Neural cell (in vitro differentiated cells): ENCODE measurements around the gene CD101. TPM values are rescaled to one million over a fixed set of nuclear protein-coding genes. Genes with fewer than 3 reads are reported as not detected.

Experiments used
- H2AFZ ChIP-seq: fragments of 200-600, 300-800 bp; sonication (generic), shearing (Covaris generic); 2 replicates; pipeline ENCODE4 v1.6.0; 2014; ENCODE audit warnings: low read depth, mild to moderate bottlenecking, antibody characterized with exemption, low read length, moderate library complexity
- H3F3A ChIP-seq: fragments of 200-600 bp; shearing (Covaris generic); 2 replicates; pipeline ENCODE4 v1.6.1; 2016; ENCODE audit warnings: mild to moderate bottlenecking, moderate library complexity, mixed read lengths, antibody characterized with exemption, low read length; ENCODE audit not compliant: insufficient read depth, poor library complexity, severe bottlenecking
- H3K27ac ChIP-seq: fragments of 200-600, 300-800 bp; sonication (generic), shearing (Covaris generic); 2 replicates; pipeline ENCODE4 v1.5.1; 2014; ENCODE audit warnings: mild to moderate bottlenecking, low read length, moderate library complexity
- H3K27me3 ChIP-seq: fragments of 300-800, 200-600 bp; sonication (generic), shearing (Covaris generic); 2 replicates; pipeline ENCODE4 v1.6.0; 2014; ENCODE audit warnings: mild to moderate bottlenecking, low read depth, low read length, moderate library complexity; ENCODE audit not compliant: insufficient read depth
- H3K36me3 ChIP-seq: fragments of 300-800, 200-600 bp; sonication (generic), shearing (Covaris generic); 2 replicates; pipeline ENCODE4 v1.5.1; 2014; ENCODE audit warnings: mild to moderate bottlenecking, antibody characterized with exemption, low read length, moderate library complexity; ENCODE audit not compliant: insufficient read depth
- H3K4me2 ChIP-seq: fragments of 300-800, 200-600 bp; sonication (generic), shearing (Covaris generic); 2 replicates; pipeline ENCODE4 v1.6.0; 2014; ENCODE audit warnings: mild to moderate bottlenecking, low read length
- H3K4me3 ChIP-seq: fragments of 300-800, 200-600 bp; sonication (generic), shearing (Covaris generic); 2 replicates; pipeline ENCODE4 v1.5.1; 2014; ENCODE audit warnings: mild to moderate bottlenecking, low read length, moderate library complexity
- H3K79me2 ChIP-seq: fragments of 200-600 bp; shearing (Covaris generic); replicated peaks from 2 replicates; pipeline ENCODE4 v1.6.0; 2014; ENCODE audit warnings: mild to moderate bottlenecking, low read length, moderate library complexity; ENCODE audit not compliant: insufficient read depth
- H3K9ac ChIP-seq: fragments of 300-800, 200-600 bp; sonication (generic), shearing (Covaris generic); 2 replicates; pipeline ENCODE4 v1.6.1; 2016; ENCODE audit warnings: mild to moderate bottlenecking, low read length, mixed read lengths
- H3K9me2 ChIP-seq: fragments of 200-600 bp; shearing (Covaris generic); 2 replicates; pipeline ENCODE4 v1.6.1; 2016; ENCODE audit warnings: mild to moderate bottlenecking, low read length, mixed read lengths; ENCODE audit not compliant: insufficient read depth
- H3K9me3 ChIP-seq: fragments of 200-600, 300-800 bp; sonication (generic), shearing (Covaris generic); 2 replicates; pipeline ENCODE4 v1.6.1; 2016; ENCODE audit warnings: mild to moderate bottlenecking, mixed run types, low read length, moderate library complexity, mixed read lengths
- H4K20me1 ChIP-seq: fragments of 200-600 bp; shearing (Covaris generic); 2 replicates; pipeline ENCODE4 v1.6.1; 2016; ENCODE audit warnings: mild to moderate bottlenecking, mixed run types; ENCODE audit not compliant: insufficient read depth
- CTCF ChIP-seq: fragments of 450-650 bp; IDR thresholded peaks from 2 replicates; pipeline ENCODE4 v1.5.1; 2014; ENCODE audit warnings: antibody characterized with exemption, mild to moderate bottlenecking, moderate library complexity; ENCODE audit not compliant: poor library complexity, severe bottlenecking
- EP300 ChIP-seq: fragments of 450-650 bp; conservative IDR thresholded peaks from 2 replicates; pipeline ENCODE4 v1.6.1; 2014; ENCODE audit warnings: antibody characterized with exemption, mild to moderate bottlenecking, moderate library complexity; ENCODE audit not compliant: poor library complexity, severe bottlenecking
- EZH2 ChIP-seq: fragments of 200-600, 300-800 bp; shearing (Covaris generic), sonication (generic); IDR thresholded peaks from 2 replicates; pipeline ENCODE4 v1.6.1; 2014; ENCODE audit warnings: antibody characterized with exemption, low read length, borderline replicate concordance, mild to moderate bottlenecking; ENCODE audit not compliant: insufficient read depth, poor library complexity, severe bottlenecking
- MXI1 ChIP-seq: fragments of 450-650 bp; conservative IDR thresholded peaks from 2 replicates; pipeline ENCODE4 v1.6.1; 2014; ENCODE audit warnings: antibody characterized with exemption, mild to moderate bottlenecking; ENCODE audit not compliant: poor library complexity, severe bottlenecking
- POLR2AphosphoS5 ChIP-seq: IDR thresholded peaks from 2 replicates; pipeline ENCODE4 v1.6.1; 2012
- RAD21 ChIP-seq: fragments of 450-650 bp; conservative IDR thresholded peaks from 2 replicates; pipeline ENCODE4 v1.6.1; 2014; ENCODE audit warnings: antibody characterized with exemption, mild to moderate bottlenecking, moderate library complexity
- REST ChIP-seq: IDR thresholded peaks from 2 replicates; pipeline ENCODE4 v1.6.1; 2012; ENCODE audit warnings: borderline replicate concordance
- SMC3 ChIP-seq: fragments of 450-650 bp; conservative IDR thresholded peaks from 2 replicates; pipeline ENCODE4 v1.6.1; 2014; ENCODE audit warnings: antibody characterized with exemption, mild to moderate bottlenecking, moderate library complexity; ENCODE audit not compliant: poor library complexity
- TAF1 ChIP-seq: IDR thresholded peaks from 2 replicates; pipeline ENCODE4 v1.6.1; 2012; ENCODE audit warnings: low read depth
- polyA plus RNA-seq: library from polyadenylated mRNA; depleted of rRNA; stranded (reverse); fragments of >200 nt; gene quantifications from 2 replicates; pipeline ENCODE4 v1.2.3, GENCODE V29; 2014

The CD101 gene
- polyA plus RNA-seq, 1 donor from 2014 or later, result 1.4 TPM

GRCh38 chr1:117077267-117077666 lies 75.7 kb downstream of the CD101 start:
- Histone ChIP-seq H3K9ac (no peak overlapping the region), H3K4me2 (no peak overlapping the region), H2AFZ (no peak overlapping the region), H3K27me3 (no peaks in the 10 kb centered on the region), H3K4me3 (no peak overlapping the region), H3K79me2 (no peaks in the 10 kb centered on the region), H3F3A (no peaks in the 10 kb centered on the region), H3K9me2 (no peaks in the 10 kb centered on the region), H3K36me3 (no peaks in the 10 kb centered on the region), H3K9me3 (no peaks in the 10 kb centered on the region), H4K20me1 (no peaks in the 10 kb centered on the region), H3K27ac (no peak overlapping the region)
- no peak for TF ChIP-seq CTCF
- TF ChIP-seq MXI1, result no peak
- no peak for TF ChIP-seq RAD21
- TF ChIP-seq POLR2AphosphoS5, result no peak
- no peak for TF ChIP-seq EP300

DNA sequence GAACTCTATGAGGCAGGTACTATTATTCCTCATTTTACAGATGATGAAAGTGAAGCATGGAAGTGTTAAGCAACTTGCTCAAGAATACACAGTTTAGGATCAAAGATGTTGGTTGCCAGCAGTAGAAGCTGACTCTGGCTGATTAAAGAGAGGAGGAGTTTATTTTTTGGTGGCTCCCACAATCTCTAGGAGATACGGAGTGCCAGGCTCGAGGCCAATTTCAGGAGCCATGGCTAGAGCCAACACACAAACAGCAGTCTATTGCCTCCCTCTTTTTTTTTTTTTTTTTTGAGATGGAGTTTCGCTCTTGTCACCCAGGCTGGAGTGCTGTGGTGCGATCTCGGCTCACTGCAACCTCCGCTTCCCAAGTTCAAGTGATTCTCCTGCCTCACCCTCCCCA lies 78.2 kb downstream of the CD101 start:
- Histone ChIP-seq H3K9me2 (no peaks in the 10 kb centered on the region), H3K9me3 (no peaks in the 10 kb centered on the region), H3K9ac (no peak overlapping the region), H4K20me1 (no peaks in the 10 kb centered on the region), H2AFZ (no peak overlapping the region), H3K27me3 (no peaks in the 10 kb centered on the region), H3K79me2 (no peaks in the 10 kb centered on the region), H3K4me3 (no peak overlapping the region), H3F3A (no peaks in the 10 kb centered on the region), H3K27ac (no peak overlapping the region), H3K36me3 (no peaks in the 10 kb centered on the region), H3K4me2 (no peak overlapping the region)
- TF ChIP-seq CTCF, result no peak
- TF ChIP-seq POLR2AphosphoS5, result no peak
- no peak for TF ChIP-seq REST
- TF ChIP-seq EP300, result no peak
- TF ChIP-seq MXI1, result no peak
- TF ChIP-seq SMC3, result no peak
- no peak for TF ChIP-seq EZH2
- no peak for TF ChIP-seq RAD21
- no peak for TF ChIP-seq TAF1
